ENCODE data around the gene ARHGEF28. TPM values are rescaled to one million over a fixed set of nuclear protein-coding genes. Genes with fewer than 3 reads are reported as not detected.

ARHGEF28 gene
- total and polyA plus RNA-seq, 10 of the 15 experiments (the other 5 are each of a cell fraction or from before 2014, with no cell fraction given) = 0.10 to 0.72 (median 0.22) TPM; not detected in 2

DNA sequence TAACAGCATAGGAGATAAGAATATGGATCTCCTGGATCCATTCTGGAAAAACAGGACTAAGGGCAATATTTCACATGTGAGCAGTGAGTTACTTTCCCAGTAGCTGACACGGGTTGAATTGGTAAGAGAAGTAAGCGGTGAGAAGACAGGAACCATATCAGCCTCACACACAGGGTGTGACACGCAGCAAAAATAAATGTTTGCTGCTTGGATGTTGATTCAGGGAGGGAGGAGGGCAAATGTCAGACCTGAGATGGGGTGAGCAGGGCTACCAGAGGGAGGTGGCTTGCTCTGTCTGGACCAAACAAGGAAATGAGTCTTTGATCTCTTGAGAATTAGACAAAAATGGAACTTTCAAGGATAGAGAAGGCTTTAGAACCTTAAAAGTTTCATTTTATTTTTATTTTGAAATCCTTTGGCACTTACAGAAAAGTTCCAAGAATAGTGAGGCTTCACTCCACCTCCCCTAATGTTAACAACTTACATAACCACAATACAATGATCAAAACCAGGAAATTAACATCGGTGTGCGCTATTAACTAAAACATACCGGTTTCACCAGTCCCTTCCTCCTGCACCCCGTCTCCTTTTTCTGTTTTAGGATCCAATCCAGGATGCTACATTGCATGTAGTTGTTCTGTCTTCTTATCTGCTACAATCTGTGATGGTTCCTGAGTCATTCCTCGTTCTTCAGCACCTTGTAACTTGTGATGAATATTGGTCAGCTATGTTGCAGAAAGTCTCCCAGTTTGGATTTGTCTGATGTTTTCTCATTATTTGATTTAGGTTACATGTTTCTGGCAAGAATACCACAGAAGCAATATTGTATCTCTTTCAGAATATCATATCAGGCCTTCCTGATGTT lies 20.5 kb upstream of the ARHGEF28 start:
- Histone ChIP-seq H3K36me3 (ENCODE audit: control insufficient read depth in 2 of 2, insufficient read depth in 2 of 2, low read length in 1 of 2) (no peaks in the 10 kb centered on the region), H2AFZ (ENCODE audit: control insufficient read depth, low read depth, low read length) (no peak overlapping the region), H3K27me3 (replicated peaks in 1 of 2; ENCODE audit: control insufficient read depth in 2 of 2, insufficient read depth in 2 of 2, low read length in 1 of 2) (no peaks in the 10 kb centered on the region), H3K27ac (ENCODE audit: control insufficient read depth, insufficient read depth) (no peak overlapping the region), H3K4me3 (no peak overlapping the region), H3K9ac (ENCODE audit: control insufficient read depth, insufficient read depth, low read length) (no peak overlapping the region), H3K9me3 (replicated peaks; ENCODE audit: control insufficient read depth, insufficient read depth, low read length) (no peaks in the 10 kb centered on the region), H4K20me1 (ENCODE audit: control insufficient read depth, insufficient read depth) (no peaks in the 10 kb centered on the region), H3K4me2 (ENCODE audit: control insufficient read depth, insufficient read depth) (no peak overlapping the region), H3K79me2 (ENCODE audit: control insufficient read depth, insufficient read depth, low read length) (no peaks in the 10 kb centered on the region), H3K4me1 (ENCODE audit: control insufficient read depth, insufficient read depth, low read length) (no peaks in the 10 kb centered on the region)
- ChIA-PET RAD21 (ENCODE audit: unreplicated experiment) (no interaction called here), POLR2A (no interaction called here), CTCF (interaction anchor here (0.5 to 1.2 kb wide), 5 partner anchors 8 to 188 kb away, joined by 3 to 5 read pairs (median 3); no protein-coding TSS in a partner anchor), SMC1A (ENCODE audit: uncharacterized antibody, unreplicated experiment) (interaction anchor here (1.1 to 2.7 kb wide), 4 partner anchors 19 to 182 kb away, joined by 3 to 11 read pairs (median 4); no protein-coding TSS in a partner anchor)
- FAIRE-seq = no peak
- in situ Hi-C loops (cut with MboI) (no loop called here), intact Hi-C loops (cut with micrococcal nuclease; ENCODE audit: unreplicated experiment) (no loop called here)
- ATAC-seq = no peak
- DNase-seq (ENCODE audit: low read depth, low spot score) = no peak
- WGBS (ENCODE audit: insufficient coverage, insufficient replicate concordance, low lambda C conversion rate, missing lambda C conversion rate) = 66% methylated on average over 8 of the region's 8 CpGs
- BruUV-seq (replicated peaks) = no TSS peak
- TF ChIP-seq, protein P1, sequence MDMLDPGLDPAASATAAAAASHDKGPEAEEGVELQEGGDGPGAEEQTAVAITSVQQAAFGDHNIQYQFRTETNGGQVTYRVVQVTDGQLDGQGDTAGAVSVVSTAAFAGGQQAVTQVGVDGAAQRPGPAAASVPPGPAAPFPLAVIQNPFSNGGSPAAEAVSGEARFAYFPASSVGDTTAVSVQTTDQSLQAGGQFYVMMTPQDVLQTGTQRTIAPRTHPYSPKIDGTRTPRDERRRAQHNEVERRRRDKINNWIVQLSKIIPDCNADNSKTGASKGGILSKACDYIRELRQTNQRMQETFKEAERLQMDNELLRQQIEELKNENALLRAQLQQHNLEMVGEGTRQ (IDR thresholded peaks at IDR 0.05; ENCODE audit: borderline replicate concordance, low read depth, low read length) = no peak
- TF ChIP-seq PML (IDR thresholded peaks at IDR 0.05; ENCODE audit: low read length) (no peak), RAD51 (IDR thresholded peaks at IDR 0.05) (no peak), SMC3 (IDR thresholded peaks at IDR 0.05; ENCODE audit: borderline replicate concordance, low read length) (no peak), ZNF592 (IDR thresholded peaks at IDR 0.05) (no peak), RB1 (IDR thresholded peaks at IDR 0.05; ENCODE audit: borderline replicate concordance) (no peak), SIX5 (IDR thresholded peaks at IDR 0.05; ENCODE audit: low read depth, low read length, severe bottlenecking) (no peak), KAT2A (conservative IDR thresholded peaks at IDR 0.05; ENCODE audit: control insufficient read depth, low read depth, low read length) (no peak), HDAC2 (IDR thresholded peaks at IDR 0.05) (no peak), CEBPB (IDR thresholded peaks at IDR 0.05; ENCODE audit: borderline replicate concordance in 1 of 2, low read depth in 2 of 2, low read length in 2 of 2) (no peak), NR2C2 (IDR thresholded peaks at IDR 0.05; ENCODE audit: borderline replicate concordance, control insufficient read depth, insufficient read length, low read depth) (no peak)
- TF ChIP-seq, protein P2, sequence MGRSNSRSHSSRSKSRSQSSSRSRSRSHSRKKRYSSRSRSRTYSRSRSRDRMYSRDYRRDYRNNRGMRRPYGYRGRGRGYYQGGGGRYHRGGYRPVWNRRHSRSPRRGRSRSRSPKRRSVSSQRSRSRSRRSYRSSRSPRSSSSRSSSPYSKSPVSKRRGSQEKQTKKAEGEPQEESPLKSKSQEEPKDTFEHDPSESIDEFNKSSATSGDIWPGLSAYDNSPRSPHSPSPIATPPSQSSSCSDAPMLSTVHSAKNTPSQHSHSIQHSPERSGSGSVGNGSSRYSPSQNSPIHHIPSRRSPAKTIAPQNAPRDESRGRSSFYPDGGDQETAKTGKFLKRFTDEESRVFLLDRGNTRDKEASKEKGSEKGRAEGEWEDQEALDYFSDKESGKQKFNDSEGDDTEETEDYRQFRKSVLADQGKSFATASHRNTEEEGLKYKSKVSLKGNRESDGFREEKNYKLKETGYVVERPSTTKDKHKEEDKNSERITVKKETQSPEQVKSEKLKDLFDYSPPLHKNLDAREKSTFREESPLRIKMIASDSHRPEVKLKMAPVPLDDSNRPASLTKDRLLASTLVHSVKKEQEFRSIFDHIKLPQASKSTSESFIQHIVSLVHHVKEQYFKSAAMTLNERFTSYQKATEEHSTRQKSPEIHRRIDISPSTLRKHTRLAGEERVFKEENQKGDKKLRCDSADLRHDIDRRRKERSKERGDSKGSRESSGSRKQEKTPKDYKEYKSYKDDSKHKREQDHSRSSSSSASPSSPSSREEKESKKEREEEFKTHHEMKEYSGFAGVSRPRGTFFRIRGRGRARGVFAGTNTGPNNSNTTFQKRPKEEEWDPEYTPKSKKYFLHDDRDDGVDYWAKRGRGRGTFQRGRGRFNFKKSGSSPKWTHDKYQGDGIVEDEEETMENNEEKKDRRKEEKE (IDR thresholded peaks at IDR 0.05) = no peak
- TF ChIP-seq, protein P3, sequence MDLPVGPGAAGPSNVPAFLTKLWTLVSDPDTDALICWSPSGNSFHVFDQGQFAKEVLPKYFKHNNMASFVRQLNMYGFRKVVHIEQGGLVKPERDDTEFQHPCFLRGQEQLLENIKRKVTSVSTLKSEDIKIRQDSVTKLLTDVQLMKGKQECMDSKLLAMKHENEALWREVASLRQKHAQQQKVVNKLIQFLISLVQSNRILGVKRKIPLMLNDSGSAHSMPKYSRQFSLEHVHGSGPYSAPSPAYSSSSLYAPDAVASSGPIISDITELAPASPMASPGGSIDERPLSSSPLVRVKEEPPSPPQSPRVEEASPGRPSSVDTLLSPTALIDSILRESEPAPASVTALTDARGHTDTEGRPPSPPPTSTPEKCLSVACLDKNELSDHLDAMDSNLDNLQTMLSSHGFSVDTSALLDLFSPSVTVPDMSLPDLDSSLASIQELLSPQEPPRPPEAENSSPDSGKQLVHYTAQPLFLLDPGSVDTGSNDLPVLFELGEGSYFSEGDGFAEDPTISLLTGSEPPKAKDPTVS (IDR thresholded peaks at IDR 0.05; ENCODE audit: low read depth, low read length) = no peak

Data from GM12878 (cell line).